GM19468 (cell line): ENCODE measurements around the gene SERPINE1.

ENCODE experiments used
- ATAC-seq: cut with Tn5 transposase; IDR thresholded peaks from one replicate; pipeline ENCODE4 v1.9.1; 2021; ENCODE audit warnings: mild to moderate bottlenecking, moderate library complexity, moderate number of reproducible peaks; ENCODE audit not compliant: unreplicated experiment; ENCODE audit errors: extremely low read depth

The SERPINE1 gene

GRCh38 chr7:101166909-101167644 is 40.2 kb downstream of the SERPINE1 start:
- no peak for ATAC-seq

DNA sequence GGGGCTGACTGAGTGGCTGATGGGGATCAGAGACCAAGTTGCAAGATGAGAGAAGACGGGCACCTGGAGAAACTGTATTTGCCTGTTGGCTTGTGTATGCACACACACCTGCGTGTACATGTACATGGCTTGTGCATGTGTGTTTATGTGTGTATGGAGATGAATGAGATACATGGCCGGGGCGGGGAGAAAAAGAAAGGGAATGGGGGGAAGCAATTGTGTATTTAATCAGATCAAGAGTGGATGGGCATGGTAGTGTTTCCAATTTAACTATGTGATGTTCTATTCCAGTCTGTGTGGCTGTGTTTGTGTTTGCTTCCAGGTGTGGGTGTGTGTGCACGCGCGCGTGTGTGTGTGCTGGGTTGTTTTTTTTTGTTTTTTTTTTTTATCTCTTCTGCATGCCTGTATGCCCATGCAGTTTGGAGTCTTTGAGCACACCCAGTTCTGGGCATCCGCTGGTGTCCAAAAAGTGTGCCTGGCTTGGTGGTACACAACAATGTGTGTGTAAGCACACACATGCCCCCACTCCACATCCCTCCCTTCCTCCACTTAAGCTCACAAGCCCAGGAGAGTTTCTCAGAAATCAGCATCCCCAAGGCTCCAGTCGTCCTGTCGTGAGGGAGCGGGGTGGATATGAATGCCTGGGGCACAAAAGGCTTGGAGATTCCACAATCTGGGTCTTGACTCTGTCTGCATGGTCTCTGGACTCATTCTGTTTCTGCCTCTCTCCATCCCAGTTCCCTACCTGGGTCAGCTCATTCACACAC is 40.9 kb downstream of the SERPINE1 start:
- ATAC-seq, result no peak

DNA sequence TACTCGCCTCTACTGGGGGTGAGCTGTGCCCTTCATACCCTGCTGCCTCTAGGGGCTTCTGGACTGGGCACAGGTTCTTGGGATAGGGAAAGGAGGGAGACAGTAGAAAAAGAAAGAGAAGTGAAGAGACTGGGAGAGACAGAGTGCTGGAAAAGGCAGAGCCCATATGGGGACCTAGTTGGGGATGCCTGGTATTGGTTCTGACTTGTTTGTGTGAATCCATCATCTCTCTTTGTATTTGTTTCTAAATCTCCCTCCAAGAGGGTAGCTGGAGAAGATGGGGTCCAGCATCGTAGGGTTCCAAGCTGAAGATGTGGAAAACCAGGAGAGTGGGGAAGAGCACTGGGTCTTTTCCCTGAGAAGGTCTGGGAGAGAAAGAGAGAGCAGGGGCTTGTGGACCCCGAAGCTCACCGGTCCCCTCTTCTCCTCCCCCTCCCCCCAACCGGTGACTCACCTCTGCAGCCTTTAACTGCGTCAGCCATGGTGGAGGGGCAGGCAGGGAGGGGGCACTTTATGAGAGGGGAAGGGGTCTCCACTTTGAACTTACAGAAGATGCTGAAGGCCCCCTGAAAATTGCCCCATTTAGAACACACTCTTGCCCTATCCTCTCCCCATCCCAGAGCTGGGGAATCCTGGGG is 41.6 kb downstream of the SERPINE1 start:
- ATAC-seq, result no peak

GRCh38 chr7:101169110-101169837 is 42.4 kb downstream of the SERPINE1 start:
- no peak for ATAC-seq

GRCh38 chr7:101169838-101170551 is 43.1 kb downstream of the SERPINE1 start:
- no peak for ATAC-seq

DNA sequence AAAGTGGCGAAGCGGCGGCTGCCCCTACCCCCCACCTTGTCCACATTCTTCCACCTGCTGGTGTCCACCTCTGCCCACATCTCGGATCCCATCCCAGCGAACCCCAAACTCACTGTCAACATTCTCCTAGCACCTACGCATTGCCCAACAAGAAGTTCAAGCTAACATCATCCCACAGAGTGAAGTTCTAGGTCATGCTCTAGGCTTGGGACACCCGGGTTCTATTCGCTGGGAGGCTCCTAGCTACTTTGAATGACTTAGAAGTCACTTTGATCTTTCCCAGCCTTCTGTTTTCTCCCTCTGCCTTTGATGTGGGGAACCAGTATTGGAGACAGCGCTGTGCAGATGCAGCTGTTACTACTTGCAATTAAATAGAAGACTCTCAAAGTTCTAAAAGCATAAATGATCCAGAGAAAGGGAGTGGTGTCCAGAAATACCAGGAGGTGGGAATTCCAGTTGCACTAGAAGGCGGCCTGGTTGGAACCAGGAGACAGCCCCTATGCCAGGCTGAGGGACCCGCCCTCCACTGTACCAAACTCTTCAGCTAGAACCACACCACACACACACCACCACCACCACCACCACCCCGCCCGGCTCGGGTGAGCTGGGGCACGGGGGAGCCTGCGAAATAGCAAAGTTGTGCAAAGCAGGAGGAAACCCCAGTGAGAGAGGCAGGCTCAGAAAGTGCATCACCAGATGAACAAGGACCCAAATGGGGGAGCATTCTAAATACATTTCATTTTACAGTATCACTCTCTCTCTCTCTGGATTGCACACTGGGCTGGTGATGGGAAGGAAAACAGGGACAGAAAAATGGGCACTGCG is 43.9 kb downstream of the SERPINE1 start:
- no peak for ATAC-seq

DNA sequence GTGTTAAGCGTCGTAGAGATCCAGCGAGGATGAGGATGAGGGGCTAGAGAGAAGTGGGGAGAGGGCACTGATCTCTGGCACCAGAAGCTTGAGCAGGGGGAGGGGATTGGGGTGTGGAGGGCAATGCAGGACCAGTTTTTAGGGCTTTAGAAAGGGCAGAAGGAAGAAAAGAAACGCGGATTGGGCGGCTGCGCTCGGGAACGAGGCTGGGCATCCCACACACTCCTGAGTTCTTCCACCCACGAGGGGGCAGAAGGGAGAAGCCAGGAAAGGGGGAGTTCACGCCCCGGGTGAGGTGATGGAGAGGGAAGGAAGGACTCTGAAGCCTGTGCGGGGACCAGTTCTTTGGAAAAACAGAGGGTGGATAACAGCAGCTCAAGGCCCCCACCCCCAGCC is 44.5 kb downstream of the SERPINE1 start:
- no peak for ATAC-seq

DNA sequence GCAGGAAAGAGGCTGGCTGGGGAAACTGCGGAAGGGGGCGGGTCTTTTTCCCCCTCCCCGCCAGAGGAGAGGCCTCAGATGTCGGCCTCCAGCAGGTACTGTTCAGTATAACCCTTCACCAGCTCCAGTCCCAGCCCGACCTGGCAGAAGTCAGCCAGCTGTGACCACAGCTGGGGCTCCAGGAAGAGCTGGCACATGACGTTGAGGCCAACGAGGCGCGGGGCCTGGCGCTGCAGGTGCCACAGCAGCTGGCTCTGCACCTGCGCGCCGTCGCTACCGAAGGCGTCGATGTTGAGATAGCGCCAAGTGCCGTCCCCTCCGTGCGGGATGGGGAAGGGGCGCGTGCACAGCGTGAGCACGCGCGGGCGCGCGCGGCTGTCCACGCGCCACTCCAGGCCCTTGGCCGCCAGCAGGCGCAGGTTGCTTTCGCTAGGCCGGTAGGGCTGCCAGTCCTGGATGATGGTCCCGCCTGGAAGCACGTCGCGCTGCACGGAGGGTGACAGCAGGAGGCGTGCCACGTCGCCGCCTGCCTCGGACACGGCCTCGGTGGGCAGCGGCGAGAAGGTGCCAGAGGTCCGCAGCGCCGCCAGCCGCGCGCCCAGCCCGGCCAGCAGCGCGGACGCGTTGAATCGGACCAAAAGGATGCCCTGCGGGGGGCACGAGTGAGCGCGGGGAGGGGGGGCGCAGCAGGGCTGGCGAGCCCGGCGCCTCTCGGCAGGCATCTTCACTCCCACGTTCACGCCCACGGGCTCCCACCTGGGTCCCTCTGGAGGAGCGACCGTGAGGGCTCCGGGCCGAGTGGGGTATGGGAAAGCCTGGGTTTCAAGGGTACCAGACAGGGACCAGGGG is 45.3 kb downstream of the SERPINE1 start:
- no peak for ATAC-seq

GRCh38 chr7:101172854-101173751 is 46.2 kb downstream of the SERPINE1 start:
- ATAC-seq, result no peak

DNA sequence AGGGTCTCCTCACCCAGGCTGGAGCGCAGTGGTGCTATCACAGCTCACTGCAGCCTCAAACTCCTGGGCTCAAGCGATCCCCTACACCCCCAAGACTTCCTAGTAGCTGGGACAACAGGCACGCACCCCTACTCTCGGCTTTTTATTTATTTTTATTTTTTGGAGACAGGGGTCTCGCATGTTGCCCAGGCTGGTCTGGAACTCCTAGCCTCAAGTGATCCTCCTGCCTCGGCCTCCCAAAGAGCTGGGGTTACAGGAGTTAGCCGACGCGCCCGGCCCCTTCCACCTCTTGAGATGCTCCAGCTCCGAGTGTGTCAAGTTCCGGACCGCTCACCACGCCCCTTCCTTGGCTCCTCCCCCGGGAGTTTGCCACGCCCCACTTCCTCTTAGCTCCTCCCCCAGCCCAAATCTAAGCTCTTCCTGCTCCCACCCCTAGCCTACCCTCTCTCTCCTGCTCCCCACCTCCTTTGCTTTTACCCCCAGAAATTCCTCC is 46.9 kb downstream of the SERPINE1 start:
- ATAC-seq, result no peak

DNA sequence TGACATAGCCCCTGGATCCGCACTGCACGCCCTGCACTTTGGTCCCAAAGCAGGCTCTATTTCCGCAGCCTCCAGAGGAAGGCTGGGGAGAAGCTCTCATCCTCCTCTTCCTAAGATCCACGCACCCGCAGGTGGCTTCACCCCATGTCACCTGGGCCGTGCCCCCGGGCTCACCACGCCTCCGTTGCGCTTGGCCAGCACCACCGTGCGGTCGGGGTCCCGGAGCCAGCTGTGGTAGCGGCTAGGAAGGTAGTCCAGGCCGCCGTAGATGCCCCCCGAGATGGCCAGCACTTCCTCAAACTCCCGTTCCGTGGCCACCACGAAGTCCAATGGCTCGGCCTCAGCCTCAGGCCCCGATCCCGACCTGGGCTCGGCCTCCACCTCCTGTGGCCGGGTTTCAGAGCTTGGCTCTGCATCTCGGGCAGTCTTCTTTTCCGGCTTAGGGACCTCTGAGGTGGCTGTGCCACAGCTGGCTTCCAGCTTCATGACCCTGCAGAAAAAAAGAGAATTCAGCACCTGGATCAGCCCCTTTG is 47.5 kb downstream of the SERPINE1 start:
- no peak for ATAC-seq

GRCh38 chr7:101175664-101176063 is 48.8 kb downstream of the SERPINE1 start:
- ATAC-seq, result no peak

- ATAC-seq, result no peak
Observed at GRCh38 chr7:101177644-101178043, 50.7 kb downstream of the SERPINE1 start.

- ATAC-seq, result no peak
Observed at GRCh38 chr7:101179117-101179516, 52.2 kb downstream of the SERPINE1 start.

GRCh38 chr7:101179713-101180112 is 52.8 kb downstream of the SERPINE1 start:
- no peak for ATAC-seq

DNA sequence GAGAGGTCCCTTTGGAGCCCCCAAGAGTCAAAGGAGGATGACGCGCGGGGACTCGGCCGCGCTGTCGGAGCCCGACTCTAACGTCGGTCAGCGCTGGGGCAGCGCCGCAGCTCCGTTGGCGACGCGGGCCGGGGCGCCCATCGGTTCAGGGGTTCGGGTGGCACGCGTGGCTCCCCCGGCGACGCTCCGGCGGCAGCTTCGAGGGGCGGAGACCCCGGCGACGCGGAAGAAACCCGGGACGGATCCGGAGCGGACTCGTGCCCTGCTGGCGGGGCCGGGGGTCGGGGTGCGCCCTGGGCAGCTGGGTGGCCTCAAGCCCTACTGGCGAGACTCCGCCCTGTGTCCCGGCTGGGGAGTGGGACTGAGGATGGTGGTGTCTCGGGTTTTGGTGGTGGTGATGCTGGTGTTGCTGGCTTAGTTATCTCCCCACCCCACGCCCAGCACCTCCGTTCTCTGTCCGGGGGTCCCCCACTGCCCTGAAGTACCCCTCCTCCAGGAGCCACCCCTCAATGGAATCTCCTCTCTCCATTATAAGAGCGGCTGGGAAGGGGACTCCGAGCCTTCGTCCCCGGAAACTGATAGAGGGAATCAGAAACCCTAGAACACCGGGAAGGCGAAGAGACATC is 53.3 kb downstream of the SERPINE1 start, which contains the start of gene NAT16:
NAT16 (minus strand) TSS at position 164 of the 626 bp plus-strand sequence. CDS start 5,486 bp downstream, outside the sequence.
- no peak for ATAC-seq
